ENCODE data around the gene LRRC36.
"Not testable (repeated sequence)": the region's sequence is repeated elsewhere in the genome, so short reads cannot be mapped to it uniquely, and the experiment has no call there.

LRRC36 gene

GRCh38 chr16:67361038-67361437 is 34.4 kb downstream of the LRRC36 start:
- H3K4me3 ChIP-seq (ENCODE audit: low read depth, low read length) = no peak overlapping the region
- ChIA-PET CTCF (interaction anchor here (1.9 kb wide), 1 partner anchor 9 kb away, joined by 5 read pairs; no protein-coding TSS in a partner anchor), POLR2A (no interaction called here)
- no peak for DNase-seq (ENCODE audit: low read depth, low spot score)
- TF ChIP-seq, protein P1, sequence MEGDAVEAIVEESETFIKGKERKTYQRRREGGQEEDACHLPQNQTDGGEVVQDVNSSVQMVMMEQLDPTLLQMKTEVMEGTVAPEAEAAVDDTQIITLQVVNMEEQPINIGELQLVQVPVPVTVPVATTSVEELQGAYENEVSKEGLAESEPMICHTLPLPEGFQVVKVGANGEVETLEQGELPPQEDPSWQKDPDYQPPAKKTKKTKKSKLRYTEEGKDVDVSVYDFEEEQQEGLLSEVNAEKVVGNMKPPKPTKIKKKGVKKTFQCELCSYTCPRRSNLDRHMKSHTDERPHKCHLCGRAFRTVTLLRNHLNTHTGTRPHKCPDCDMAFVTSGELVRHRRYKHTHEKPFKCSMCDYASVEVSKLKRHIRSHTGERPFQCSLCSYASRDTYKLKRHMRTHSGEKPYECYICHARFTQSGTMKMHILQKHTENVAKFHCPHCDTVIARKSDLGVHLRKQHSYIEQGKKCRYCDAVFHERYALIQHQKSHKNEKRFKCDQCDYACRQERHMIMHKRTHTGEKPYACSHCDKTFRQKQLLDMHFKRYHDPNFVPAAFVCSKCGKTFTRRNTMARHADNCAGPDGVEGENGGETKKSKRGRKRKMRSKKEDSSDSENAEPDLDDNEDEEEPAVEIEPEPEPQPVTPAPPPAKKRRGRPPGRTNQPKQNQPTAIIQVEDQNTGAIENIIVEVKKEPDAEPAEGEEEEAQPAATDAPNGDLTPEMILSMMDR (IDR thresholded peaks at IDR 0.05; ENCODE audit: insufficient read depth, low read length, missing control alignments) = no peak

DNA sequence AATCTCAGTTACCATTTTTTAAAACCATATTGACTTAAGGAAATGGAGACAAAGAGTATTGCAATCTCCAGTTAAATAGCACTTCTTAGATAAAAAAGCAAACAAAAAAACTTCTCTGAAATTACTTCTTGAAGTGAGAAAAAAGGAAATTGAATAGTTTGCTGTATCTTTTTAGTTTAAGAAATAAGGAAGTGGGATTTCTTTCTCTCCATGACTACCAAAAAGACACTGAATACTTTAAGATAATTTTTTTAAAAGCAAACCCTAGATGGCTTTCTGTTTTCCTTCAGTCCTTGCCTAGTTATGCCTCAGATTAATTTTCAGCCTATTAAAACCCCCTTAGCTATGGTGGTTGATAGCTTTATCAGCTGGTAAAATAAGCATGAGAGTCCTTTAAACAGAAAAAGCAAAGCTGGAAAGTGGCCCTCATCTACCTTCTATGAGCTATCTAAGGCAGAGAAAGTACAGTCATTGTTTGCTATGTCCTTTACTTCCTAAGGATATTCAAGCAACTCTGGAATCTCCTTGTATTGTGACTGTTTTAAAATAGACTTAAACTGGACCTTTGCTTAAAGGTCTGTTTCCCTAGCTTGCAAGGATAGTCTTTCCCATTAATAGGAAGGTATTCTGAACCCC is 38.1 kb downstream of the LRRC36 start:
- H3K4me3 ChIP-seq (ENCODE audit: low read depth, low read length) = no peak overlapping the region
- CTCF ChIA-PET = interaction anchor here (1.0 kb wide), 2 partner anchors 8 to 26 kb away, joined by 3 to 4 read pairs; no protein-coding TSS in a partner anchor
- POLR2A ChIA-PET = no interaction called here
- DNase-seq (ENCODE audit: low read depth, low spot score) = no peak
- TF ChIP-seq, protein P1 (IDR thresholded peaks at IDR 0.05; ENCODE audit: insufficient read depth, low read length, missing control alignments) = no peak

DNA sequence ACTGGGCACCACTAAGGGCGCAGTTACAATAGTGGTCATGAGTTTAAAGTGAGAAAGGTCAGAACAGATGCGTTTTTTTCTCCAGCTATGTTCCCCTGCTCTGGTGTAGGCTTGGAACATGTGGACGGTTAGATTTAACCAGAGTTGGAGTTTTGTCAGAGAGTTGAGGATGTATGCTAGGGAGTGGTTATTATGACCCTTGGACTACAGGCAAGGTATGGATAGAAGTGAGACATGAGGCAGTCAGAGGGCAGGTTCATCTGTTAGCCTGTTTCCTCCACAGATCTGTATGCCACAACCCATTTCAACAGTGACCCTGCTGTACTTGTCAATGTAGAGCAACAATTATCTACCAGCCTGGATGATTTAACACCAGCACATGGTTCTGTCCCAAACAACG is 44.0 kb downstream of the LRRC36 start:
- ChIA-PET CTCF (no interaction called here), POLR2A (no interaction called here)
- H3K4me3 ChIP-seq (ENCODE audit: low read depth, low read length) = no peak overlapping the region
- TF ChIP-seq, protein P1 (IDR thresholded peaks at IDR 0.05; ENCODE audit: insufficient read depth, low read length, missing control alignments) = no peak
- no peak for DNase-seq (ENCODE audit: low read depth, low spot score)

DNA sequence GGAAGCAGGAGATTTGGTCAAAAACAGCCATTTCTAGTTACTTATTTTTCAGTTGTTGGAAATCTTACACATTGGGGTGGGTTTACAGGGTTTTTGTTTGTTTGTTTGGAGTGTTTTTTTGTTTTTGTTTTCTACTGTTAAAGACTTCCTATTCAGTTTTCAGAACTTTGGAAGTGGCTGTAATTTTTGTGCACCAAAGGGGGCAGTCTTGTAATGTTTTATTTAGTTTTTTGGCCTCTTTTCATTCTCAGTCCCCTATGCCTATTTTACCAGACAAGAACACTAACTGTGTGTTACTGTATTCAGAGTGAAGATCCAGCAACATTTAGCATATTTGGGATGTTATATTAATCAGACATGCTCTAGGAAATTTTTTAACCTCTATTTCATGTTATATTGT is 46.0 kb downstream of the LRRC36 start:
- ChIA-PET CTCF (interaction anchor here (0.7 to 2.7 kb wide), 11 partner anchors 8 to 112 kb away, joined by 3 to 8 read pairs (median 5); partner anchors contain the start of gene ZDHHC1), POLR2A (no interaction called here)
- no peak for DNase-seq (ENCODE audit: low read depth, low spot score)
- TF ChIP-seq, protein P1 (IDR thresholded peaks at IDR 0.05; ENCODE audit: insufficient read depth, low read length, missing control alignments) = no peak
- H3K4me3 ChIP-seq (ENCODE audit: low read depth, low read length) = no peak overlapping the region

- DNase-seq (ENCODE audit: low read depth, low spot score); H3K4me3 ChIP-seq (ENCODE audit: low read depth, low read length); POLR2A ChIA-PET: not testable (repeated sequence)
- CTCF ChIA-PET = interaction anchor here (1.1 to 1.4 kb wide), 3 partner anchors 8 to 90 kb away, joined by 3 to 5 read pairs (median 4); no protein-coding TSS in a partner anchor
These were observed 49.4 kb downstream of the LRRC36 start for GRCh38 chr16:67376012-67376411.

GRCh38 chr16:67378642-67379041 is 52.0 kb downstream of the LRRC36 start:
- H3K4me3 ChIP-seq (ENCODE audit: low read depth, low read length) = no peak overlapping the region
- POLR2A ChIA-PET = no interaction called here
- CTCF ChIA-PET = interaction anchor here (0.6 to 1.2 kb wide), 2 partner anchors 15 to 21 kb away, joined by 3 read pairs; partner anchors contain the start of gene TPPP3
- no peak for DNase-seq (ENCODE audit: low read depth, low spot score)
- TF ChIP-seq, protein P1 (IDR thresholded peaks at IDR 0.05; ENCODE audit: insufficient read depth, low read length, missing control alignments) = no peak

DNA sequence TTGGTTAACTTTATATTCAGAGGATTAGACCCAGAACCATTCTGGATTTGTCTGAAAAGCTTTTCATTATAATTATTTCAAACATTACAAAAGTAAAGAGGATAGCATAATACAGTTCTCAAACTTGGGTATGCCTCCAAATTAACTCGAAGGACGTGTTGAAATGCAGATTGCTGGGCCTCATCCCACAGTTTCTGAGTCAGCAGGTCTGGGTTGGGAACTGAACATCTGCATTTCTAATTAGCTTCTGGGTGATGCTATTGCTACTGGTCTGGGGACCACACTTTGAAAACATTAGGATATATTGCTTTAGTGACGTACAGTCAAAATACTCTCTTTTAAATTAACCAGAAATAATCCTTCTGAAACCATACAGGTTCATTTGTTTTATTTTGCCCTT is 56.7 kb downstream of the LRRC36 start:
- POLR2A ChIA-PET = no interaction called here
- no peak overlapping the region for H3K4me3 ChIP-seq (ENCODE audit: low read depth, low read length)
- CTCF ChIA-PET = interaction anchor here (1.1 to 1.7 kb wide), 4 partner anchors 10 to 83 kb away, joined by 3 to 8 read pairs (median 4); partner anchors contain the start of genes TPPP3 and ZDHHC1
- no peak for DNase-seq (ENCODE audit: low read depth, low spot score)
- TF ChIP-seq, protein P1 (IDR thresholded peaks at IDR 0.05; ENCODE audit: insufficient read depth, low read length, missing control alignments) = no peak
